Measurements from ENCODE around the gene TEX48. TPM values are rescaled to one million over a fixed set of nuclear protein-coding genes. Genes with fewer than 3 reads are reported as not detected.

TEX48 gene
- total RNA-seq, 6 experiments from 2014 or later = not detected

- Mint-ChIP-seq H3K27me3 (ENCODE audit: insufficient read depth) (peaks cover 10% of the 10 kb centered on the region), H3K4me3 (no peak overlapping the region), H3K36me3 (ENCODE audit: low read depth) (no peaks in the 10 kb centered on the region), H3K4me1 (ENCODE audit: low read depth) (peaks cover 20% of the 10 kb centered on the region), H3K27ac (no peak overlapping the region), H3K9me3 (no peaks in the 10 kb centered on the region)
- TF ChIP-seq CTCF (IDR thresholded peaks at IDR 0.05) = no peak
- no peak for DNase-seq
These were observed 20.0 kb upstream of the TEX48 start for GRCh38 chr9:114701988-114702387.

DNA sequence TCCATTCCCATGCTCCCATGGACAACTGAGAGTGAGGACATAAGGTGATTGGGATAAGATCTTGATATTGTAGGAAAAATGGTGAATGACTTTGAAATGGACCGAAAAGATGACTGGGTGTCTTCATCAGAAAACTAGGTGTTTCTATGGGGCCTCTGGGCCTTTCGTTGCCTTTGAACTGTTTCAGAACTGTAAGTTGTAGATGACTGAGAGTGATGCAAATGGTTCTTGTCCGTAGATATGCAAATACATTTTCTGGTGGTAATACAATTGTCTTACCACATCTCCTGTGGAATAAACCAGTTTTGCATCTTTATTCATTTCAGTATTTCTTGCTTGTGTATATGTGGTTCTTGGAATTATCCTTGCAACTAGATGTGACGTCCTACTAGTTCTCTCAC is 16.0 kb upstream of the TEX48 start:
- Mint-ChIP-seq H3K27ac (no peak overlapping the region), H3K36me3 (ENCODE audit: low read depth) (no peaks in the 10 kb centered on the region), H3K9me3 (no peaks in the 10 kb centered on the region), H3K4me1 (ENCODE audit: low read depth) (peaks cover 46% of the 10 kb centered on the region), H3K27me3 (ENCODE audit: insufficient read depth) (peaks cover 6% of the 10 kb centered on the region; the same call in 1 of the 2 replicates), H3K4me3 (no peak overlapping the region)
- TF ChIP-seq CTCF (IDR thresholded peaks at IDR 0.05) = no peak
- no peak for DNase-seq

- no peak for DNase-seq
- Mint-ChIP-seq H3K9me3 (no peaks in the 10 kb centered on the region), H3K4me1 (ENCODE audit: low read depth) (peaks cover 45% of the 10 kb centered on the region), H3K27me3 (ENCODE audit: insufficient read depth) (peaks cover 6% of the 10 kb centered on the region; the same call in 1 of the 2 replicates), H3K4me3 (no peak overlapping the region), H3K36me3 (ENCODE audit: low read depth) (no peaks in the 10 kb centered on the region), H3K27ac (no peak overlapping the region)
- TF ChIP-seq CTCF (IDR thresholded peaks at IDR 0.05) = no peak
These were observed 15.0 kb upstream of the TEX48 start for GRCh38 chr9:114696814-114697544.

GRCh38 chr9:114695948-114696347 is 14.0 kb upstream of the TEX48 start:
- Mint-ChIP-seq H3K4me3 (no peak overlapping the region), H3K9me3 (no peaks in the 10 kb centered on the region), H3K36me3 (ENCODE audit: low read depth) (no peaks in the 10 kb centered on the region), H3K27ac (no peak overlapping the region), H3K27me3 (ENCODE audit: insufficient read depth) (peaks cover 5% of the 10 kb centered on the region), H3K4me1 (ENCODE audit: low read depth) (peaks cover 49% of the 10 kb centered on the region)
- TF ChIP-seq CTCF (IDR thresholded peaks at IDR 0.05) = no peak
- DNase-seq = no peak

DNA sequence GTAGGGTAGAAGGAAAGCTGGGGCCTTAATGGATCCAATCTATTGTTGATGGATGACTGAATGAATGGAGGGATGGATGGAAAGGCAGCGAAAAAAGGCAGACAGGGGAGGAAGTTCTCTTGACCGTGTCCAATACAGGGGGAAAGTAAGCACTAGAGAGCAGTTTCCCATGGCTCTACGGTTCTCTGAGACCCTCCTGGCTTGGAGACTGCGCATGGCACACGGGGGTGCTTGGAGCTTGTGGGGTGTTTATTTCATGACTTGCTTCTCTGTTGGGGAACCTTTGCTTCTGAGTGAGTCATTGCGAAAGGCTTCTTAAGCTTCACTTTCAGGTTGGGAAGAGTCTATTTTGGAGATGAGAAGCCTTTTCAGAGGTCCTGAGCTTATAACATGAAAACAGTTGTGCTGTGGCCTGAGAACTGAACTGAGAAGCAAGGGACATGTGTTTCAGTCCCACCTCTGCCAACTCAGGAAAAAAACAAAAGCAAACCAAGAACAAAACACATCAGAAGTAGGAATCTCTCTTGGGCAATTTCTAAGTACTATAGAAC is 12.8 kb upstream of the TEX48 start:
- Mint-ChIP-seq H3K4me3 (no peak overlapping the region), H3K9me3 (no peaks in the 10 kb centered on the region), H3K27ac (no peak overlapping the region), H3K4me1 (ENCODE audit: low read depth) (peaks cover 60% of the 10 kb centered on the region), H3K36me3 (ENCODE audit: low read depth) (peaks cover 5% of the 10 kb centered on the region; the same call in 1 of the 2 replicates), H3K27me3 (ENCODE audit: insufficient read depth) (peaks cover 7% of the 10 kb centered on the region)
- no peak for DNase-seq
- TF ChIP-seq CTCF (IDR thresholded peaks at IDR 0.05) = no peak

Data from HFFc6 (cell line).